ENCODE data around the gene TNF.

- TF ChIP-seq CTCF (conservative IDR thresholded peaks at IDR 0.05; ENCODE audit: low read length) (no peak), EZH2phosphoT487 (IDR thresholded peaks at IDR 0.05; ENCODE audit: borderline replicate concordance, low read depth, low read length) (no peak)
These were observed 49.3 kb upstream of the TNF start for GRCh38 chr6:31525932-31526591.
